Stimulated activated CD8-positive, alpha-beta memory T cell treated with anti-CD3 and anti-CD28 coated beads, Interleukin-4, amount 100 ng/mL, for 1 hour (primary cell): ENCODE results near the gene ZNHIT1.
"Not testable (repeated sequence)": the region's sequence is repeated elsewhere in the genome, so short reads cannot be mapped to it uniquely, and the experiment has no call there.

Experiments used
- DNase-seq, 2 donors: peaks; one replicate each; pipeline ENCODE4 v3.0.0-alpha.2; 2020; ENCODE audit warnings: low read depth in 2 of 2, low spot score in 1 of 2

Gene ZNHIT1

GRCh38 chr7:101240226-101241014 is 22.5 kb downstream of the ZNHIT1 start:
- no peak for DNase-seq

- DNase-seq: no peak
Observed at GRCh38 chr7:101241015-101241363, 23.0 kb downstream of the ZNHIT1 start.

DNA sequence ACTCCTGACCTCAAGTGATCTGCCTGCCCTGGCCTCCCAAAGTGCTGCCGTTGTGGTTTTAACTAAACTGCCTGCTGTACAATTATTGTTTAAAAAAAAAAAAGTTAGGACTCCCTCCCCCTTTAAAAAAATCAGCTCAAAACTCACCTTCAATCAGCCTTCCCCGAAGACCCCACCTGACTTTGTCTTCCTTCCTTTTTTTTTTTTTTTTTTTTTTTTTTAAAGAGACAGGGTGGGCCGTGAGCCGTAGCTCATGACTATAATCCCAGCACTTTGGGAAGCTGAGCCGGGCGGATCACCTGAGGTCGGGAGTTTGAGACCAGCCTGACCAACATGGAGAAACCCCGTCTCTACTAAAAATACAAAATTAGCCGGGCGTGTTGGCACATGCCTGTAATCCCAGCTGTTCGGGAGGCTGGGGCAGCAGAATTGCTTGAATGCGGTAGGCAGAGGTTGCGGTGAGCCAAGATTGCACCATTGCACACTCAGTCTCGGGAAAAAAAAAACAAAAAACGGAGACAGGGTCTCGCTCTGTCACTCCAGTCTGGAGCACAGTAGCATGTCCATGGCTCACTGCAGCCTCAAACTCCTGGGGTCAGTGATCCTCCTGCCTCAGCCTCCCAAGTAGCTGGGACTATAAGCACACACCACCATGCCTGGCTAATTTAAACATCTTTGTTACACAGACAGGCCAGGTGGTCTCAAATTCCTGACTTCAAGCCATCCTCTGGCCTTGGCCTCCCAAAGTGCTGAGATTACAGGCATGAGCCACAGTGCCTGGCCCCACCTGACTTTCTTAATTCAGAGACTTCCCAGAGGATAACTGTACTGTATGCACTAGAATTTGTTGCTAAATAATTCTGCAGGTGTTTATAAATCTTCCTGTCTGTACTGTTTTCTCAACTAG is 23.7 kb downstream of the ZNHIT1 start:
- no peak for DNase-seq

DNA sequence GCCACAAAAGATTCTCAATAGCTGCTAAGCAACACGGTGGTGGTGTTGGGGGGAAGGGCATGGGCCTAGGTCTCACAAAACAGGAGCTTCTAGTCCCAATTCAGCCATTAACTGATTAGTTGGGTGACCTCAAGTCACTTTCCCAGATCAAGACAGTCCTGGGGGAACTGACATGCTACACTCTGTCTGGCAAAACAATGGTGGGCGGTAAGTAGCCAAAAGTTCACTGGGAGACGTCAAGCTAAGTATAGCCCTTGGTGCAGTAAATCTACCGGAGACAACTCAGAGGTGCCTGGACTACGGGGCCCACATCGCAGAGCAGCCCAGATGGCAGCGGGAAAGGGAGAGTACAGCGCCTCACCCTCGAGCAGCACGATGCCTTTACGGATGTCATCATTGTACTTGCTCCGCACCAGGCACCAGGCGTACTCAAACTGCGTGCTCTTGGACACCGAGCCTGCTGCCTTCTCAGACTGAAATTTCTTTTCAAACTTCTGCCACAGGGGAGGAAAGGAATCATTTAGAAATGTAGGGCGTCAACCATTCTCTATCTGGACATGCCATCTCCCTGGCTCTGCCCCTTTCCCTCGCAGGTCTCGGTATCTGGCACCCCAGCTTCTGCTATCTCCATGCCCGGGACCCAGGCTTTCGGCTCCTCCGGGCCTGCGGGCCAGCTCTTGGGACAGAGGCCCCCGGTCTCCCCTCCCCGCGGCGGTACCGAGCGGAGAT is 25.8 kb downstream of the ZNHIT1 start:
- no peak for DNase-seq

GRCh38 chr7:101244375-101245146 is 26.6 kb downstream of the ZNHIT1 start, which contains the start of gene FIS1:
FIS1 (minus strand) TSS chr7:101245081; CDS start chr7:101245004, 77 bp downstream.
- DNase-seq: peak; percentile 85 to 88

GRCh38 chr7:101245147-101245668 is 27.2 kb downstream of the ZNHIT1 start:
- DNase-seq: no peak

- DNase-seq: no peak
Observed at GRCh38 chr7:101248276-101248675, 30.3 kb downstream of the ZNHIT1 start.

DNA sequence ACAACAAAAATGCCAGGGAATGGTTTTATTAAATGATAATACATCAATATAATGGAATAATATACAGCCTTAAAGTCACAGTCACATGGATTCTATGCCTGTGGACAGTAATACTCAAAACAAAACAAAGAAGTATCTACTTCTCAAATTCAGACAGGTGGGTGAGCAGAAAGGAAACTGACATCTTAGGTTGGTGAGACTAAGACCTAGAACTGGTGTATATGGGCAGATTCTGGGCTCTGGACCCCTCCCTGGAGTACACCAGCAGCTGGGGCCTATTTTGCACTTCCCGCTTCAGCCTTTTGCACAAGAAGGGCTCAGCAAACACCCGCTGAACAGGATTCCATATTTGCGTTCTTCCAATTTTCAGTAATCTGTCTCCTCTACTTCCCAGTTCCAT is 32.4 kb downstream of the ZNHIT1 start:
- DNase-seq: no peak

GRCh38 chr7:101251871-101252659 is 34.1 kb downstream of the ZNHIT1 start:
- DNase-seq: peak; percentile 94 to 98

- not testable (repeated sequence) for DNase-seq
Observed at GRCh38 chr7:101253199-101253598, 35.2 kb downstream of the ZNHIT1 start.

- DNase-seq: no peak
Observed at GRCh38 chr7:101255796-101256195, 37.8 kb downstream of the ZNHIT1 start.

DNA sequence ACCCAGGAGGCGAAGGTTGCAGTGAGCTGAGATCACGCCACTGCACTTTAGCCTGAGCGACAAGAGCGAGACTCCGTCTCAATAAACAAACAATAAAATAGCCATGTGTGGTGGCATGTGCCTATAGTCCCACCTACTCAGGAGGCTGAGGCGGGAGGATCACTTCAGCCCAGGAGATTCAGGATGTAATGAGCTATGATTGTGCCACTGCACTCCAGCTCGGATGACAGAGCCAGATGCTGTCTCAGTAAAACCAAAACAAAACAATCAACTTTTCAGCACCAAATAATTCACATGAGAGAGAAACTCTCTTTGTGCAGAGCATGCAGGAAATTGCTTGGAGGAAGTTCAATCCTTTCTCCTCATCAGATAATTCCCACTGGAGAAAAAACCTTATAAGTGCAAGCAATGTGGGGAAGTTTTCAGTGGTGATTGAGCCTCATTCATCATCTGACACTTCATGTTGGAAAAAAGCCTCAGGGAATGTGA is 40.3 kb downstream of the ZNHIT1 start:
- no peak for DNase-seq

- DNase-seq: not testable (repeated sequence)
Observed at GRCh38 chr7:101264102-101264706, 46.2 kb downstream of the ZNHIT1 start.

DNA sequence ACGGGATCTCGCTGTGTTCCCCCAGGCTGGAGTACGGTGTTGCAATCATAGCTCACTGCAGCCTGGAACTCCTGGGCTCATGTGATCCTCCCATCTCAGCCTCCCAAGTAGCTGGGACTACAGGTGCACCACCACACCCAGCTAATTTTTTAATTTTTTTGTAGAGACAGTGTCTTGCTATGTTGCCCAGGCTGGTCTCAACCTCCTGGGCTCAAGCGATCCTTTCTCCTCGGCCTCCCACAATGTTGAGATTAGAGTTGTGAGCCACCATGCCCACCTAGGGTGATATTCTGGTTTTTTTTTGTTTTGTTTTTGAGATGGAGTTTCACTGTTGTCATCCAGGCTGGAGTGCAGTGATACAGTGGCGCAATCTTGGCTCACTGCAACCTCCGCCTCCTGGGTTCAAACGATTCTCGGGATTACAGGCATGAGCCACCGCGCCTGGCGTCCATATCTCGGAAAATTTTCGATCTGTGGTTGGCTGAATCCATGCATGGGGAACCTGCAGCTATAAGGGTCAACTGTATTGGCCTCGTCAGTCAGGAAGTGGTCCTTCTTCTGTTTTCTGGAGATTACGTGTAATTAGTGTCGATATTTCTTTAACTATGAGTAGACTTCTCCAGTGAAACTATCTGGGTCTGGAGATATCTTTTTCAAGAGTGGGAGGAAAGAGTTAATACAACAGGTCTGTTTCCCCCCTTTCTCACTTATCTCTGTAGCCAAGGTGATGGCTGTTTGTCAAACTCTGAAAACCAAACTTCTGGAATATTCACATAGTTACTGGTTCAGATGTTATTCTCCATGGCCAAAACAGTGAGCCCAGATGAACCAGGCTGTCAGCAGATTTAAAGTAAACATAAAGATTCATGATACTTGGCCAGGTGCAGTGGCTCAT is 47.9 kb downstream of the ZNHIT1 start:
- no peak for DNase-seq

- DNase-seq: no peak
Observed at GRCh38 chr7:101269664-101270063, 51.7 kb downstream of the ZNHIT1 start.

GRCh38 chr7:101271021-101271420 is 53.1 kb downstream of the ZNHIT1 start:
- no peak for DNase-seq

- no peak for DNase-seq
Observed at GRCh38 chr7:101273206-101273605, 55.2 kb downstream of the ZNHIT1 start.
